ENCODE results near the gene NCAM1.

NCAM1 gene

GRCh38 chr11:113131036-113131775, 170.0 kb downstream of the NCAM1 start:
- Histone ChIP-seq H3K27me3 (ENCODE audit: insufficient read depth, insufficient read length) (no peaks in the 10 kb centered on the region), H3K9me3 (ENCODE audit: insufficient read depth, low read length) (no peaks in the 10 kb centered on the region), H3K4me1 (ENCODE audit: insufficient read depth, insufficient read length) (no peaks in the 10 kb centered on the region), H3K36me3 (ENCODE audit: insufficient read depth, insufficient read length, low read length) (no peaks in the 10 kb centered on the region), H3K4me3 (ENCODE audit: insufficient read length, low read depth) (no peak overlapping the region), H3K9ac (ENCODE audit: insufficient read length, low read depth) (no peak overlapping the region)
- no peak for DNase-seq (ENCODE audit: low read depth, low spot score)
- TF ChIP-seq YY1 (IDR thresholded peaks at IDR 0.05; ENCODE audit: insufficient read depth, insufficient read length) = no peak

- no peaks in the 10 kb centered on the region for H3K4me1 ChIP-seq (ENCODE audit: insufficient read depth, insufficient read length)
- no peaks in the 10 kb centered on the region for H3K27me3 ChIP-seq (ENCODE audit: insufficient read depth, insufficient read length)
- H3K4me3 ChIP-seq (ENCODE audit: insufficient read length, low read depth) = no peak overlapping the region
- DNase-seq (ENCODE audit: low read depth, low spot score) = no peak
- no peak overlapping the region for H3K9ac ChIP-seq (ENCODE audit: insufficient read length, low read depth)
- H3K9me3 ChIP-seq (ENCODE audit: insufficient read depth, low read length) = no peaks in the 10 kb centered on the region
- no peaks in the 10 kb centered on the region for H3K36me3 ChIP-seq (ENCODE audit: insufficient read depth, insufficient read length, low read length)
- TF ChIP-seq ZNF274 (IDR thresholded peaks at IDR 0.05; ENCODE audit: low read depth, low read length) = no peak
- no peak for TF ChIP-seq YY1 (IDR thresholded peaks at IDR 0.05; ENCODE audit: insufficient read depth, insufficient read length)
- no peak for TF ChIP-seq SUZ12 (IDR thresholded peaks at IDR 0.05; ENCODE audit: extremely low read depth, insufficient read depth, insufficient read length)
Observed at GRCh38 chr11:113133071-113133470, 171.9 kb downstream of the NCAM1 start.

- no peak overlapping the region for H3K4me3 ChIP-seq (ENCODE audit: insufficient read length, low read depth)
- DNase-seq (ENCODE audit: low read depth, low spot score) = no peak
- no peaks in the 10 kb centered on the region for H3K4me1 ChIP-seq (ENCODE audit: insufficient read depth, insufficient read length)
Observed at GRCh38 chr11:113134626-113135025, 173.4 kb downstream of the NCAM1 start.

GRCh38 chr11:113137713-113138529, 176.7 kb downstream of the NCAM1 start:
- Histone ChIP-seq H3K4me3 (ENCODE audit: insufficient read length, low read depth) (no peak overlapping the region), H3K9me3 (ENCODE audit: insufficient read depth, low read length) (no peaks in the 10 kb centered on the region), H3K4me1 (ENCODE audit: insufficient read depth, insufficient read length) (no peaks in the 10 kb centered on the region), H3K27me3 (ENCODE audit: insufficient read depth, insufficient read length) (no peaks in the 10 kb centered on the region), H3K36me3 (ENCODE audit: insufficient read depth, insufficient read length, low read length) (no peaks in the 10 kb centered on the region), H3K9ac (ENCODE audit: insufficient read length, low read depth) (no peak overlapping the region)
- DNase-seq (ENCODE audit: low read depth, low spot score) = no peak
- TF ChIP-seq ZNF274 (IDR thresholded peaks at IDR 0.05; ENCODE audit: low read depth, low read length) (no peak), YY1 (IDR thresholded peaks at IDR 0.05; ENCODE audit: insufficient read depth, insufficient read length) (no peak), SUZ12 (IDR thresholded peaks at IDR 0.05; ENCODE audit: extremely low read depth, insufficient read depth, insufficient read length) (no peak)

More at GRCh38 chr11:113134626-113135025, 173.4 kb downstream of the NCAM1 start:
- Histone ChIP-seq H3K27me3 (ENCODE audit: insufficient read depth, insufficient read length) (no peaks in the 10 kb centered on the region), H3K9me3 (ENCODE audit: insufficient read depth, low read length) (no peaks in the 10 kb centered on the region), H3K36me3 (ENCODE audit: insufficient read depth, insufficient read length, low read length) (no peaks in the 10 kb centered on the region), H3K9ac (ENCODE audit: insufficient read length, low read depth) (no peak overlapping the region)
- no peak for TF ChIP-seq SUZ12 (IDR thresholded peaks at IDR 0.05; ENCODE audit: extremely low read depth, insufficient read depth, insufficient read length)
- no peak for TF ChIP-seq YY1 (IDR thresholded peaks at IDR 0.05; ENCODE audit: insufficient read depth, insufficient read length)
- TF ChIP-seq ZNF274 (IDR thresholded peaks at IDR 0.05; ENCODE audit: low read depth, low read length) = no peak

GRCh38 chr11:113138731-113139130, 177.5 kb downstream of the NCAM1 start:
- Histone ChIP-seq H3K9ac (ENCODE audit: insufficient read length, low read depth) (no peak overlapping the region), H3K27me3 (ENCODE audit: insufficient read depth, insufficient read length) (no peaks in the 10 kb centered on the region), H3K9me3 (ENCODE audit: insufficient read depth, low read length) (no peaks in the 10 kb centered on the region), H3K4me3 (ENCODE audit: insufficient read length, low read depth) (no peak overlapping the region), H3K4me1 (ENCODE audit: insufficient read depth, insufficient read length) (no peaks in the 10 kb centered on the region), H3K36me3 (ENCODE audit: insufficient read depth, insufficient read length, low read length) (no peaks in the 10 kb centered on the region)
- TF ChIP-seq SUZ12 (IDR thresholded peaks at IDR 0.05; ENCODE audit: extremely low read depth, insufficient read depth, insufficient read length) = no peak
- no peak for TF ChIP-seq YY1 (IDR thresholded peaks at IDR 0.05; ENCODE audit: insufficient read depth, insufficient read length)
- TF ChIP-seq ZNF274 (IDR thresholded peaks at IDR 0.05; ENCODE audit: low read depth, low read length) = no peak
- no peak for DNase-seq (ENCODE audit: low read depth, low spot score)

GRCh38 chr11:113141010-113141409, 179.8 kb downstream of the NCAM1 start:
- no peaks in the 10 kb centered on the region for H3K27me3 ChIP-seq (ENCODE audit: insufficient read depth, insufficient read length)
- TF ChIP-seq ZNF274 (IDR thresholded peaks at IDR 0.05; ENCODE audit: low read depth, low read length) (no peak), SUZ12 (IDR thresholded peaks at IDR 0.05; ENCODE audit: extremely low read depth, insufficient read depth, insufficient read length) (no peak)
- no peak overlapping the region for H3K4me3 ChIP-seq (ENCODE audit: insufficient read length, low read depth)
- H3K9ac ChIP-seq (ENCODE audit: insufficient read length, low read depth) = no peak overlapping the region
- no peaks in the 10 kb centered on the region for H3K9me3 ChIP-seq (ENCODE audit: insufficient read depth, low read length)
- H3K36me3 ChIP-seq (ENCODE audit: insufficient read depth, insufficient read length, low read length) = no peaks in the 10 kb centered on the region
- no peaks in the 10 kb centered on the region for H3K4me1 ChIP-seq (ENCODE audit: insufficient read depth, insufficient read length)
- DNase-seq (ENCODE audit: low read depth, low spot score) = no peak

GRCh38 chr11:113142508-113142907, 181.3 kb downstream of the NCAM1 start:
- H3K4me3 ChIP-seq (ENCODE audit: insufficient read length, low read depth) = no peak overlapping the region
- no peak overlapping the region for H3K9ac ChIP-seq (ENCODE audit: insufficient read length, low read depth)
- H3K9me3 ChIP-seq (ENCODE audit: insufficient read depth, low read length) = no peaks in the 10 kb centered on the region
- no peak for TF ChIP-seq ZNF274 (IDR thresholded peaks at IDR 0.05; ENCODE audit: low read depth, low read length)
- no peak for TF ChIP-seq YY1 (IDR thresholded peaks at IDR 0.05; ENCODE audit: insufficient read depth, insufficient read length)
- no peak for TF ChIP-seq SUZ12 (IDR thresholded peaks at IDR 0.05; ENCODE audit: extremely low read depth, insufficient read depth, insufficient read length)
- H3K4me1 ChIP-seq (ENCODE audit: insufficient read depth, insufficient read length) = no peaks in the 10 kb centered on the region
- H3K36me3 ChIP-seq (ENCODE audit: insufficient read depth, insufficient read length, low read length) = no peaks in the 10 kb centered on the region
- no peaks in the 10 kb centered on the region for H3K27me3 ChIP-seq (ENCODE audit: insufficient read depth, insufficient read length)
- DNase-seq (ENCODE audit: low read depth, low spot score) = no peak
